A549 (cell line): ENCODE results near the gene PRKCE.

Experiments used
- SMC3 ChIP-seq: fragments of >200 bp; sonication (Bioruptor Twin); formaldehyde crosslinking; IDR thresholded peaks from 3 replicates; pipeline ENCODE4 v1.6.1; 2018; ENCODE audit warnings: inconsistent platforms
- TF ChIP-seq, protein P1 (sequence below): fragments of >200 bp; sonication (Bioruptor Twin); formaldehyde crosslinking; IDR thresholded peaks from 3 replicates; pipeline ENCODE4 v1.5.1; 2016

DNA sequence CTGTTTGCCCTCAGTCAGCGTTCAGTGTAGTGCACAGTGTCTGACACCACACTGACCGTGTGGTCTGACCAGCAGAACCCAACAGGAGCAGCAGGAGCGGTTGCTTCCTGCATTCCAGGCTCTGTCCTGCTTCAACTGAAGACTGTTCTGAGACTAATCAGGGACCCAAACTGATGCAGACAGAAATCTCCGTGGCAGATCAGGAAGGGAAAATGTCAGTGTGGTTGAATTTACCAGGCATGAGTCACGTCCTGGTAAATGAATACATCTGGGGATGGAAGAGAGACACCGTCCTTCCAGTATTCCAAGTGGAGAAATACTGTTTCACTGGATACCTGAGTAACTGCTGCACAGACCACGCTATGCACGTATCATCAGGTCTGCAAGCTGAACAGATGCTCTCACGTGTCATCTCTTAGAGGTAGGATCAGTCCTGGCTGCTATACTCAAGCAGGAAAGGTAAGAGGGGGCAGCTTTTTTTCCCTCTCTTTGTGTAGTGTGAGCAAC lies 422.1 kb downstream of the PRKCE start:
- TF ChIP-seq, protein P1, sequence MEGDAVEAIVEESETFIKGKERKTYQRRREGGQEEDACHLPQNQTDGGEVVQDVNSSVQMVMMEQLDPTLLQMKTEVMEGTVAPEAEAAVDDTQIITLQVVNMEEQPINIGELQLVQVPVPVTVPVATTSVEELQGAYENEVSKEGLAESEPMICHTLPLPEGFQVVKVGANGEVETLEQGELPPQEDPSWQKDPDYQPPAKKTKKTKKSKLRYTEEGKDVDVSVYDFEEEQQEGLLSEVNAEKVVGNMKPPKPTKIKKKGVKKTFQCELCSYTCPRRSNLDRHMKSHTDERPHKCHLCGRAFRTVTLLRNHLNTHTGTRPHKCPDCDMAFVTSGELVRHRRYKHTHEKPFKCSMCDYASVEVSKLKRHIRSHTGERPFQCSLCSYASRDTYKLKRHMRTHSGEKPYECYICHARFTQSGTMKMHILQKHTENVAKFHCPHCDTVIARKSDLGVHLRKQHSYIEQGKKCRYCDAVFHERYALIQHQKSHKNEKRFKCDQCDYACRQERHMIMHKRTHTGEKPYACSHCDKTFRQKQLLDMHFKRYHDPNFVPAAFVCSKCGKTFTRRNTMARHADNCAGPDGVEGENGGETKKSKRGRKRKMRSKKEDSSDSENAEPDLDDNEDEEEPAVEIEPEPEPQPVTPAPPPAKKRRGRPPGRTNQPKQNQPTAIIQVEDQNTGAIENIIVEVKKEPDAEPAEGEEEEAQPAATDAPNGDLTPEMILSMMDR: no peak
- TF ChIP-seq SMC3: no peak; the same call in 2 of the 3 replicates
